GM18499 (cell line): ENCODE measurements around the gene TSC2.
"Not testable (repeated sequence)": the region's sequence is repeated elsewhere in the genome, so short reads cannot be mapped to it uniquely, and the experiment has no call there.

Source experiments
- ATAC-seq: cut with Tn5 transposase; IDR thresholded peaks from one replicate; pipeline ENCODE4 v1.9.1; 2021; ENCODE audit warnings: moderate number of reproducible peaks; ENCODE audit not compliant: insufficient read depth, unreplicated experiment

TSC2 gene

DNA sequence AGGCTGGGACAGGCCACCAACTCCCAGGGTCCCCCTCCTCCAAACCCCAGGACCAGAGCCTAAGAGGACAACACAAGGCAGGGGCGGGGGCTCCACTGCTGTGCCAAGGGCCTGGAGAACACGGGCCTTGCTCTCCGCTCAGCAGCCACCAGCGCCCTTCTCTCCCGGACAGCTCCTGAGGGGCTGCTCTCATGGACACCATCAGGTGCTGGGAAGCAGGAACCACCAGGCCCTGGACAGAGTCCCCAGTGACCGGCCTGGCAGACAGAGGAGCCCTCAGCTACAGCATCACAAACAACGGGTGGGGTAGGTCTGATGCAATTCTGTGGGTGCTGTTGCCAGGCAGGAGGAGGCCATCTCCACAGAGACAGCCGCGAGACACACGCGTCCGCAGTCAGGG lies 86.0 kb downstream of the TSC2 start:
- not testable (repeated sequence) for ATAC-seq

- not testable (repeated sequence) for ATAC-seq
Observed at GRCh38 chr16:2135071-2135470, 87.3 kb downstream of the TSC2 start.

DNA sequence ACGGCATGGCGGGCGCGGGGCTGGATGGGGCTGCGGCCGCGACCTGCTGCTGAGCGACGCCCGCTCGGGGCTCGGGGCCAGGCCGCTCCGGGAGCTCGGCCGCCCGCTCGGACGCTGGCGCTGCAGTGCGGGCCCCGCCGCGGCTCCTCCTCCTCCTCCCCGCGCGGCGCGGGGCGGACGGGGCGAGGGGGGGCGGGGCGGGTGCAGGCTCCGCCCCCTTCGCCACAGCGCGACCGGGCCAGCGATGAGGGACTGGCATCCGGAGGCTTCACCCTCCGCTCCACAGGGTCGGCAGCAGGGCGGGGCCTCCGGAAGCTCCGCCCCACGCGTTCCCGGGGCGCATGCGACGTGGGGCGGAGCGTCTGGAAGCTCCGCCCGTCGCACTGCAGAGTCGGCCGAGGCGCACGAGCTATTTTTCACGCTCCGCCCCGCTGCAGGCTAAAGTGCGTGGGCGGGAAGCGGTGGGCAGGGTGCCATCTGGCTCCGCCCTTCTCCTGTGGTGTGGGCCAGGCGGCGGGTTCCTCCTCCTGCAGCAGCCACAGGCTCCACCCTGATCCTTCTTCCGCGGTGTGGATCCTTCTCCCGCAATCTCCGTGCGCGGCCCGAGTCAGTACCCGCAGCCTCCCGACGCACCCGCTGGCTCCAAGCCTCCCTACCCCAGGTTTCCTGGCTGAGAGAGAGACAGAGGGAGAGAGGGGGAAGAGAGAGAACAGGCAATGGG lies 88.1 kb downstream of the TSC2 start, which contains the start of gene PKD1:
Gene PKD1 (minus strand): TSS at position 129 of the 721 bp plus-strand sequence. CDS start 209 bp downstream, outside the sequence.
- not testable (repeated sequence) for ATAC-seq
